NB4 (cell line): Measurements from ENCODE around the gene CNNM2.

Experiments
- DNase-seq: peaks from one replicate; pipeline ENCODE4 v3.0.0; 2010; ENCODE audit warnings: low read depth
- H3K4me3 ChIP-seq: one replicate; pipeline ENCODE4 v1.5.1; 2011; ENCODE audit warnings: mild to moderate bottlenecking, low read depth, low read length, moderate library complexity
- MYC ChIP-seq: IDR thresholded peaks from 2 replicates; pipeline ENCODE4 v1.6.1; 2011; ENCODE audit warnings: low read depth, low read length
- POLR2A ChIP-seq: IDR thresholded peaks from 2 replicates; pipeline ENCODE4 v1.6.1; 2011; ENCODE audit warnings: mild to moderate bottlenecking; ENCODE audit not compliant: insufficient read length; ENCODE audit errors: extremely low read depth
- TF ChIP-seq, protein P1 (sequence below): IDR thresholded peaks from one replicate; pipeline ENCODE4 v1.5.1; 2012; ENCODE audit warnings: low read depth, low read length
- TF ChIP-seq, protein P2 (sequence below): IDR thresholded peaks from 2 replicates; pipeline ENCODE4 v1.6.1; 2011; ENCODE audit warnings: low read depth, low read length

CNNM2 gene

DNA sequence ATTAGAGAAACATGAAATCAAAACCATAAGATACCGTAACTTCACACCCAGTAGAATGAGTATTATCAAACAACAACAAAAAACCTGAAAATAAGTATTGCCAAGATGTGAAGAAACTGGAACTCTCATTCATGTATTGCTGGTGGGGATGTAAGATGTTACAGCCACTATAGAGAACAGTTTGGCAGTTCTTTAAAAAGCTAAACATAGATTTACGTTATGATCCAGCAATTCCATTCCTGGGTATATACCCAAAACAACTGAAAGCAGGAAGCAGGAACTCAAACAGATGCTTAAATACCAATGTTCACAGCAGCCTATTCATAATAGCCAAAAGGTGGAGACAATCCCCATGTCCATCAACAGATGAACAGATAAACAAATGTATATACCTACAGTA lies 202.5 kb downstream of the CNNM2 start:
- DNase-seq = no peak
- TF ChIP-seq, protein P1, sequence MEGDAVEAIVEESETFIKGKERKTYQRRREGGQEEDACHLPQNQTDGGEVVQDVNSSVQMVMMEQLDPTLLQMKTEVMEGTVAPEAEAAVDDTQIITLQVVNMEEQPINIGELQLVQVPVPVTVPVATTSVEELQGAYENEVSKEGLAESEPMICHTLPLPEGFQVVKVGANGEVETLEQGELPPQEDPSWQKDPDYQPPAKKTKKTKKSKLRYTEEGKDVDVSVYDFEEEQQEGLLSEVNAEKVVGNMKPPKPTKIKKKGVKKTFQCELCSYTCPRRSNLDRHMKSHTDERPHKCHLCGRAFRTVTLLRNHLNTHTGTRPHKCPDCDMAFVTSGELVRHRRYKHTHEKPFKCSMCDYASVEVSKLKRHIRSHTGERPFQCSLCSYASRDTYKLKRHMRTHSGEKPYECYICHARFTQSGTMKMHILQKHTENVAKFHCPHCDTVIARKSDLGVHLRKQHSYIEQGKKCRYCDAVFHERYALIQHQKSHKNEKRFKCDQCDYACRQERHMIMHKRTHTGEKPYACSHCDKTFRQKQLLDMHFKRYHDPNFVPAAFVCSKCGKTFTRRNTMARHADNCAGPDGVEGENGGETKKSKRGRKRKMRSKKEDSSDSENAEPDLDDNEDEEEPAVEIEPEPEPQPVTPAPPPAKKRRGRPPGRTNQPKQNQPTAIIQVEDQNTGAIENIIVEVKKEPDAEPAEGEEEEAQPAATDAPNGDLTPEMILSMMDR = no peak
- TF ChIP-seq POLR2A (no peak), MYC (no peak)
- TF ChIP-seq, protein P2, sequence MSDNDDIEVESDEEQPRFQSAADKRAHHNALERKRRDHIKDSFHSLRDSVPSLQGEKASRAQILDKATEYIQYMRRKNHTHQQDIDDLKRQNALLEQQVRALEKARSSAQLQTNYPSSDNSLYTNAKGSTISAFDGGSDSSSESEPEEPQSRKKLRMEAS = no peak
- H3K4me3 ChIP-seq = no peak overlapping the region

DNA sequence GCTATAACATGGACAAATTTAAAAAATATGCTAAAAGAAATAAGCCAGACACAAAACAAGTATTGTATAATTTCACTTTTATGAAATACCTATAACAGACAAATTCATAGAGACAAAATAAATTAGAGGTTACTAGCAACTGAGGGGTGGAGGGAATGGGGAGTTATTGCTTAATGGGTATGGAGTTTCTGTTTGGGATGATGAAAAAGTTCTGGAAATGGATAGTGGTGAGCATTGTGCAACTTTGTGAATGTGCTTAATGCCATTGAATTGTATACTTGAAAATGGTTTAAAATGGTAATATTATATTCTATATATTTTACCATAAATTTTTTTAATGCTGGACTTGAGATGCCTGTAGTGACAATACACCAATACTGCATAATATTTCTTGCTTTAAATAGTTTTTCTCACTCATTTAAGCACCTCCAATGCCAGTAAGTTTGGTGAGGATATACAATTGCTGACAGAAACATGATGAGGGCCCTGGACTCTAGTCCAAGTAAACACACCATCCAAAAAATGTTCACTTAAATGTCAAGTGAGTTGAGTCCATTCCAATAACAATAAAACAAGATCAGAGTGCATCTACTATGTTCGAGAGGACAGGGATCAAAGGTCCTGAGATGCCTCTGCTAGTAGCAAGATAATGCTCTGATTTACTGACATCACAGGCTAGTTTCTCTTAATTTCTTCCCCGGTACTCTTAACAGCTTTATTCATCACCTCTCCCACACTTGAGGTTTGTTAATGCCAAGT lies 203.1 kb downstream of the CNNM2 start:
- no peak overlapping the region for H3K4me3 ChIP-seq
- TF ChIP-seq, protein P2 = no peak
- TF ChIP-seq, protein P1 = no peak
- TF ChIP-seq POLR2A (no peak), MYC (no peak)
- no peak for DNase-seq

DNA sequence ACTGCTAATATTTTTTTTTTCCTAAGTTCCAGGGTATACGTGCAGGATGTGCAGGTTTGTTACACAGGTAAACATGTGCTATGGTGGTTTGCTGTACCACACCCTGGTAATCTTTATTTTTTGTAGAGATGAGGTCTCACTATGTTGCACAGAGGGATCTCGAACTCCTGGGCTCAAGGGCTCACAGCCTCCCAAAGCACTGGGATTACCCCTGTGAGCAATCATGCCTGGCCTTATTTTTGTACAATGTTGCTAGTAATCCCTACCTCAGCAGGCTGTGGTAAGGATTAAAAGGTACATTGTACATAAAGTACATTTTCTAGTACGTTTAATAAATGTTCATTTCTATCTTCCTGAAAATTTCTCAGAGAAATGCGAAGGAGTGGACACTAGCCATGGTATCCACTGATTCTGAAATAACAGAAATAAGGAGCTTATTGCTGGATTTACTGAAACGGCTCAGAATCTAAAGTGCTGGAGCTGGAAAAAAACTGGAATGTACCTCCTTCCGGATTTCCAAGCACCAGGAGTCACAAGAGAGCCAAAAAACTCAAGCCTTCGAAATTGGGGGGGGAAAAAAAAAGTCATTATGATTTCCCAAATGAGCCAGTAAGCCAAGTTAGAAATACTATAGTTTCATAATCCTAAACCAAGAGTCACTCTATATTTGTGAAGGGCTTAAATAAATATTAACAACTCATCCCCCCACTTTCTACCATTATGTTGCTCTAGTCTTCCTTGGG lies 205.4 kb downstream of the CNNM2 start:
- no peak for DNase-seq
- TF ChIP-seq POLR2A (no peak), MYC (no peak)
- TF ChIP-seq, protein P2 = no peak
- TF ChIP-seq, protein P1 = no peak
- H3K4me3 ChIP-seq = no peak overlapping the region

DNA sequence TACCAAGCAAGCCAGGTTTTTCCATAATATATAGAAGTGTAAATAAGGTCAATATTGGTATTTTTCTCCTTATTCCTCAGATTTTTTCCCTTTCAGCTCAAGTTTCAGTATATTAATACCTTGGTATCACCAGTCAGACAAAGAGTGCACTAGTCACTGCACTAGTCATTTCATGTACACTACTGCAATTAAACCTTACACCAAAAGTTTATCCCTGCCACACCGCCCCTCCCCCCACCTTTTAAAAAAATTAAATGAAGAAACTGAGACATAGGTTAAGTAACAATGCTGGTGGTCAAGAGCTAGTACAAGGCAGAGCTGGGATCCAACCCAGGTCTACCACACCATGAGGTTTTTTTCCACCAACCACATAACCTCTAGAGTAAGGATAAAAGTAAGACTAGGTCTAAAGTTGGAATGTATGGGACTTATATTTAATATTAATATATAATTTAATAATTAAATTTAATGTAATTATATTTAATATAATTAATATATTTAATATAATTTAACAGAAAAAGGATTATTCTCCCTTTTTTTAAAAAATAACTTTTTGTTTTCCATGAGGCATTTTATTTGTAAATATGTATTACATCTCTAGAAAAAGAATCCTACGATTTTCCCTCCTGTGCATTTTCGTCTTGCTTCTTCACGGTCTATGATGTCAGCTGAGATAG lies 206.5 kb downstream of the CNNM2 start:
- TF ChIP-seq, protein P1 = no peak
- TF ChIP-seq POLR2A (no peak), MYC (no peak)
- TF ChIP-seq, protein P2 = no peak
- H3K4me3 ChIP-seq = no peak overlapping the region

DNA sequence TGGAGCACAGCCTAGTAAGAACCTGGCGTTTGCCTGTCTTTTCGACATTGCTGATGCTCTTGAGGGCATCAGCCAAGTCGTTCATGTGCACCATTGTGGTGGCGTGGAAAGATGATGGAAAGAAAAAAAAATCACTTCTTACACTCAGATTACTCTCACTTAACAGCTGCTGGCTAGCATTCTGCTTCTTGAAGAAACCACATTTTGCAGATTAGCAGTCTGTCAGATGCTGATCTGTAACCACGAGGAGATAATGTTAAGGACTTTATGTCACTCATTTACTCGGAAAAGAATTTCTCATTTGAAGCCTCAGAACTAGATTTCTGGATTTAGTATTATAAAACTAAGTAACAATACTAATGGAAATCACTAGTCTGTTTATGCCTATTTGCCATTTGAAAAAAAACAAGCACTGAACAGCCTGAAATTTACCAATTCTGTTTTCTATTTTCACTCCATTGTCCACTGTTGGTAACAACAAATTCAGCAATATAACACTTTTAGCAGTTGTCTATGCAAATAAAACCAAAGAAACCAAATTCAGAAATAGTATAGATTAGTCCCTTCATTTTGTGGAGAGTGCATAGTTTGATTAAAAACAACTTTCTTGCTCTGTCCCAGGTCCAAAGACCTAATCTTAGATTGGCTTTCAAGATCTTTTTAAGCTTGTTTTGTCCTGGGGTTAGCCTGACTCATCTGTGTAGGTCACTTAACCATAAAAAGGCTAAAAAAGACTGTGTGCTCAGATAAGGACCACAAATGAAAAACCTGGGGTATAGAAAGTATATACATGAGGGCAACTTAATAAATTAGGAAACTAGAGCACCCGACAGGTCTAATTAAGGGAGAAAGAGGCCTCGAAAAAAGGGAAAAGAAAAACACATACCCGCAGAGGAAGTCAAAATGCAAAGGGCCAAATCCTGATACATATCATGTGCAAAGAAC lies 207.5 kb downstream of the CNNM2 start:
- TF ChIP-seq MYC (no peak), POLR2A (no peak)
- TF ChIP-seq, protein P1 = no peak
- H3K4me3 ChIP-seq = no peak overlapping the region
- no peak for DNase-seq

More for the DNA sequence above, 206.5 kb downstream of the CNNM2 start:
- peak; percentile 14 for DNase-seq
